HepG2 (cell line): ENCODE results near the gene TEC. TPM values are rescaled to one million over a fixed set of nuclear protein-coding genes. Genes with fewer than 3 reads are reported as not detected.

Experiments used
- ATAC-seq: fragments of 200-7000 bp; cut with Tn5 transposase; 3 replicates; pipeline ENCODE4 v1.9.1; 2020; ENCODE audit warnings: mild to moderate bottlenecking, moderate library complexity
- BruUV-seq: library from RNA; stranded (reverse); fragments of 400-500 nt; replicated peaks from 2 replicates; lab custom pipeline; 2021; lab: Mats Ljungman, UMichigan
- CTCF ChIA-PET: fragments of 300-600 bp; formaldehyde crosslinking; extraction: SDS; loops from one replicate; lab custom pipeline; 2021; ENCODE audit warnings: low total read pairs, inconsistent platforms, low intra/inter-chr PET ratio; lab: Yijun Ruan, JAX
- POLR2A ChIA-PET: fragments of 350-600 bp; sonication (Branson Sonifier 250); formaldehyde crosslinking; loops from one replicate; lab custom pipeline; 2020; ENCODE audit warnings: antibody characterized with exemption, inconsistent platforms; lab: Yijun Ruan, JAX
- DNase-seq: peaks from one replicate; pipeline ENCODE4 v3.0.0-alpha.2; 2015; ENCODE audit warnings: low spot score
- FAIRE-seq: peaks from 3 replicates; lab custom pipeline; 2011; peaks lifted over from hg19 to GRCh38; lab: Jason Lieb, UNC
- H2AFZ ChIP-seq: one replicate; pipeline ENCODE4 v1.6.1; 2011; ENCODE audit warnings: low read length, inconsistent platforms
- H3K27ac ChIP-seq: fragments of 300-600 bp; 3 replicates; pipeline ENCODE4 v1.8.0; 2011; ENCODE audit warnings: mixed run types, mild to moderate bottlenecking, mixed read lengths, low read length, inconsistent platforms; ENCODE audit not compliant: insufficient read depth; ENCODE audit errors: extremely low read length
- H3K27me3 ChIP-seq, 2 experiments: fragments of 200-600 bp in 1 of 2; 2 replicates in 1 of 2; 3 replicates in 1 of 2; pipeline versions ENCODE4 v1.6.0 to v1.8.0; 2011; ENCODE audit warnings: low read length in 2 of 2, mild to moderate bottlenecking in 2 of 2, moderate library complexity in 2 of 2, inconsistent platforms in 1 of 2; ENCODE audit not compliant: insufficient read depth in 2 of 2, control insufficient read depth in 1 of 2
- H3K36me3 ChIP-seq, 2 experiments: fragments of 200-600 bp in 1 of 2; replicated peaks in 1 of 2; 2 replicates in 1 of 2; 3 replicates in 1 of 2; pipeline versions ENCODE4 v1.5.1 to v1.8.0; 2011; ENCODE audit warnings: low read length in 2 of 2, inconsistent platforms in 1 of 2; ENCODE audit not compliant: insufficient read depth in 2 of 2, control insufficient read depth in 1 of 2
- H3K4me1 ChIP-seq: 2 replicates; pipeline ENCODE4 v1.5.1; 2012; ENCODE audit warnings: low read length, inconsistent platforms; ENCODE audit not compliant: insufficient read depth
- H3K4me2 ChIP-seq: 2 replicates; pipeline ENCODE4 v1.6.0; 2011; ENCODE audit warnings: low read depth, low read length, inconsistent platforms
- H3K4me3 ChIP-seq, 3 experiments: fragments of 200-600 bp in 1 of 3; sonication (generic), shearing (Covaris generic) in 1 of 3; replicated peaks in 1 of 3; 2 replicates each; pipeline ENCODE4 v1.5.1; 2011 to 2016; ENCODE audit warnings: low read length in 3 of 3, inconsistent platforms in 2 of 3, low read depth in 2 of 3, mild to moderate bottlenecking in 2 of 3, control low read depth in 1 of 3, mixed read lengths in 1 of 3; ENCODE audit not compliant: insufficient read depth in 1 of 3
- H3K79me2 ChIP-seq: one replicate; pipeline ENCODE4 v1.6.1; 2011; ENCODE audit warnings: low read length, inconsistent platforms; ENCODE audit not compliant: insufficient read depth
- H3K9ac ChIP-seq: 2 replicates; pipeline ENCODE4 v1.6.0; 2011; ENCODE audit warnings: mild to moderate bottlenecking, low read depth, low read length, inconsistent platforms; ENCODE audit not compliant: insufficient read depth
- H3K9me3 ChIP-seq: 2 replicates; pipeline ENCODE4 v1.5.1; 2012; ENCODE audit warnings: mild to moderate bottlenecking, low read length
- H4K20me1 ChIP-seq: 2 replicates; pipeline ENCODE4 v1.6.0; 2011; ENCODE audit warnings: inconsistent platforms, mild to moderate bottlenecking, low read length, moderate library complexity; ENCODE audit not compliant: insufficient read depth
- ARID4A ChIP-seq: sonication (generic); formaldehyde crosslinking; IDR thresholded peaks from 2 replicates; pipeline ENCODE4 v1.5.0; 2020; ENCODE audit warnings: mild to moderate bottlenecking, missing genetic modification reagents, borderline replicate concordance
- MAFF ChIP-seq: IDR thresholded peaks from 2 replicates; pipeline ENCODE4 v1.6.1; 2011; ENCODE audit warnings: low read depth, low read length, improper control_type of control experiment
- MEF2D ChIP-seq: sonication (generic); formaldehyde crosslinking; IDR thresholded peaks from 2 replicates; pipeline ENCODE4 v1.5.1; 2020; ENCODE audit warnings: mild to moderate bottlenecking, missing genetic modification reagents
- MLXIP ChIP-seq: sonication (generic); formaldehyde crosslinking; IDR thresholded peaks from 2 replicates; pipeline ENCODE4 v1.9.0; 2021; ENCODE audit warnings: missing genetic modification reagents, borderline replicate concordance
- SCMH1 ChIP-seq: sonication (generic); formaldehyde crosslinking; IDR thresholded peaks from 2 replicates; pipeline ENCODE4 v1.9.0; 2021; ENCODE audit warnings: missing genetic modification reagents, mild to moderate bottlenecking, borderline replicate concordance
- SRF ChIP-seq: IDR thresholded peaks from 2 replicates; pipeline ENCODE4 v1.6.1; 2011; ENCODE audit warnings: mild to moderate bottlenecking, low read depth, low read length, moderate library complexity
- ZC3H4 ChIP-seq: sonication (generic); formaldehyde crosslinking; IDR thresholded peaks from 2 replicates; pipeline ENCODE4 v1.4.0; 2020; ENCODE audit warnings: missing genetic modification reagents, borderline replicate concordance
- ZFP36L2 ChIP-seq: sonication (generic); formaldehyde crosslinking; IDR thresholded peaks from 2 replicates; pipeline ENCODE4 v1.4.0; 2020; ENCODE audit warnings: missing genetic modification reagents
- ZNF121 ChIP-seq: sonication (generic); formaldehyde crosslinking; IDR thresholded peaks from 2 replicates; pipeline ENCODE4 v1.5.0; 2020; ENCODE audit warnings: mild to moderate bottlenecking, missing genetic modification reagents
- ZNF552 ChIP-seq: sonication (generic); formaldehyde crosslinking; IDR thresholded peaks from 2 replicates; pipeline ENCODE4 v1.9.0; 2022; ENCODE audit warnings: missing genetic modification reagents, mild to moderate bottlenecking, borderline replicate concordance
- ZNF605 ChIP-seq: sonication (generic); formaldehyde crosslinking; IDR thresholded peaks from 2 replicates; pipeline ENCODE4 v1.8.0; 2022; ENCODE audit warnings: mild to moderate bottlenecking, missing genetic modification reagents
- ZSCAN22 ChIP-seq: sonication (generic); formaldehyde crosslinking; IDR thresholded peaks from 2 replicates; pipeline ENCODE4 v1.4.0; 2020; ENCODE audit warnings: mild to moderate bottlenecking, missing genetic modification reagents
- WGBS: methylation state at CpG from one replicate; pipeline ENCODE4 v1.1.6; 2017; ENCODE audit warnings: low lambda C conversion rate; 5-methylcytosine and 5-hydroxymethylcytosine counted together
- in situ Hi-C: cut with HindIII; loops from 2 replicates; pipeline ENCODE4 v1.10.0; 2017; ENCODE audit warnings: low pct_unique_long_range_greater_than_20kb; ENCODE audit not compliant: extremely low pct_ligation_motif_present
- intact Hi-C: fragments of 100-400 bp; cut with micrococcal nuclease; formaldehyde crosslinking; loops from one replicate; pipeline ENCODE4 v1.10.0; 2022; ENCODE audit not compliant: unreplicated experiment
- polyA plus RNA-seq, 8 experiments: library from polyadenylated mRNA; depleted of rRNA in 3 of 8; stranded (reverse) in 7 of 8; unstranded in 1 of 8; fragments of >200 nt; fragmentation: Illumina TruSeq in 4 of 8; extraction: Trizol in 4 of 8; gene quantifications; 2 replicates each; pipeline versions ENCODE4 v1.2.1 to v1.2.3, GENCODE V29; 2011 to 2016; ENCODE audit warnings: low read depth in 4 of 8, missing spikeins in 1 of 8, mixed read lengths in 1 of 8; ENCODE audit not compliant: insufficient read depth in 1 of 8
- total RNA-seq, 5 experiments: library from RNA; depleted of rRNA; stranded (reverse); fragments of >200 nt; fragmentation: Illumina TruSeq; extraction: Trizol; gene quantifications; 2 replicates each; pipeline ENCODE4 v1.2.3, GENCODE V29; 2016; ENCODE audit warnings: low read depth in 1 of 5

TEC gene
- total and polyA plus RNA-seq, 2 of the 13 experiments (the other 11 are each of a cell fraction or from before 2014, with no cell fraction given): 0.05 to 0.20 TPM

- CTCF ChIA-PET: no interaction called here
- WGBS: 2% methylated on average over 2 of the region's 2 CpGs
- FAIRE-seq: no peak
Measured at GRCh38 chr4:48095441-48095840, 174.2 kb downstream of the TEC start.

More at GRCh38 chr4:48095441-48095840, 174.2 kb downstream of the TEC start:
- H3K4me1 ChIP-seq: no peaks in the 10 kb centered on the region
- no peak overlapping the region for H3K9ac ChIP-seq
- intact Hi-C loops: no loop called here
- no peaks in the 10 kb centered on the region for H3K79me2 ChIP-seq
- H3K36me3 ChIP-seq: no peaks in the 10 kb centered on the region
- H4K20me1 ChIP-seq: no peaks in the 10 kb centered on the region
- no peak overlapping the region for H3K4me2 ChIP-seq
- DNase-seq (no peak), ATAC-seq (no peak)
- H3K4me3 ChIP-seq: no peak overlapping the region
- POLR2A ChIA-PET: no interaction called here
- TF ChIP-seq ARID4A (CRISPR knock-in tag) (no peak), SRF (no peak), ZSCAN22 (no peak), ZC3H4 (CRISPR knock-in tag) (no peak), ZFP36L2 (CRISPR knock-in tag) (no peak), ZNF121 (CRISPR knock-in tag) (no peak), MLXIP (no peak), MAFF (no peak), SCMH1 (no peak), ZNF605 (CRISPR knock-in tag) (no peak), MEF2D (CRISPR knock-in tag) (no peak), ZNF552 (CRISPR knock-in tag) (no peak)
- BruUV-seq: no TSS peak
- H3K9me3 ChIP-seq: no peaks in the 10 kb centered on the region
- no peak overlapping the region for H2AFZ ChIP-seq
- no peaks in the 10 kb centered on the region for H3K27me3 ChIP-seq
- H3K27ac ChIP-seq: no peak overlapping the region
- in situ Hi-C loops: loop anchor here (25.0 kb wide), 1 partner anchor 383 kb away; no protein-coding TSS in a partner anchor
